ENCODE results near the gene WDR86.

WDR86 gene

GRCh38 chr7:151405588-151405987 lies 4.2 kb downstream of the WDR86 start:
- H3K9ac ChIP-seq, result no peak overlapping the region
- H3K27ac ChIP-seq, result peak overlapping the region; percentile 99
- no peaks in the 10 kb centered on the region for H3K36me3 ChIP-seq (ENCODE audit: control insufficient read depth, insufficient read depth, low read length)
- no peak overlapping the region for H3K4me2 ChIP-seq (ENCODE audit: low read length)
- no peak overlapping the region for H3K4me3 ChIP-seq (ENCODE audit: low read depth, low read length)
- no peaks in the 10 kb centered on the region for H3K27me3 ChIP-seq (ENCODE audit: control insufficient read depth, insufficient read depth, low read length)
- H3K4me1 ChIP-seq, result peaks cover 72% of the 10 kb centered on the region
- H3K79me2 ChIP-seq, result no peaks in the 10 kb centered on the region
- TF ChIP-seq CTCF (IDR thresholded peaks at IDR 0.05), result no peak
- no peak overlapping the region for H2AFZ ChIP-seq
- no peaks in the 10 kb centered on the region for H3K9me3 ChIP-seq (ENCODE audit: control insufficient read depth, low read length)

- Histone ChIP-seq H3K4me1 (peaks cover 77% of the 10 kb centered on the region), H3K9ac (peak overlapping the region; percentile 31), H3K27me3 (ENCODE audit: control insufficient read depth, insufficient read depth, low read length) (no peaks in the 10 kb centered on the region), H3K4me2 (ENCODE audit: low read length) (peak overlapping the region; percentile 68), H3K79me2 (no peaks in the 10 kb centered on the region), H3K9me3 (ENCODE audit: control insufficient read depth, low read length) (no peaks in the 10 kb centered on the region), H3K27ac (peak overlapping the region; percentile 99), H2AFZ (peak overlapping the region; percentile 41), H3K4me3 (ENCODE audit: low read depth, low read length) (peak overlapping the region; percentile 39), H3K36me3 (ENCODE audit: control insufficient read depth, insufficient read depth, low read length) (no peaks in the 10 kb centered on the region)
- TF ChIP-seq CTCF (IDR thresholded peaks at IDR 0.05), result no peak
Measured at GRCh38 chr7:151405056-151405455, 4.8 kb downstream of the WDR86 start.

GRCh38 chr7:151404216-151405011 lies 5.4 kb downstream of the WDR86 start:
- Histone ChIP-seq H3K27me3 (ENCODE audit: control insufficient read depth, insufficient read depth, low read length) (no peaks in the 10 kb centered on the region), H3K27ac (peak overlapping the region; percentile 99), H3K4me1 (peaks cover 83% of the 10 kb centered on the region), H3K36me3 (ENCODE audit: control insufficient read depth, insufficient read depth, low read length) (no peaks in the 10 kb centered on the region), H3K4me3 (ENCODE audit: low read depth, low read length) (peak overlapping the region; percentile 39), H2AFZ (peak overlapping the region; percentile 41), H3K4me2 (ENCODE audit: low read length) (peak overlapping the region; percentile 68), H3K9me3 (ENCODE audit: control insufficient read depth, low read length) (no peaks in the 10 kb centered on the region), H3K9ac (peak overlapping the region; percentile 31), H3K79me2 (peaks cover 2% of the 10 kb centered on the region)
- TF ChIP-seq CTCF (IDR thresholded peaks at IDR 0.05), result no peak

- no peak overlapping the region for H3K9ac ChIP-seq
- H3K9me3 ChIP-seq (ENCODE audit: control insufficient read depth, low read length), result no peaks in the 10 kb centered on the region
- no peaks in the 10 kb centered on the region for H3K36me3 ChIP-seq (ENCODE audit: control insufficient read depth, insufficient read depth, low read length)
- H3K4me3 ChIP-seq (ENCODE audit: low read depth, low read length), result no peak overlapping the region
- H3K27me3 ChIP-seq (ENCODE audit: control insufficient read depth, insufficient read depth, low read length), result no peaks in the 10 kb centered on the region
- H3K79me2 ChIP-seq, result peaks cover 7% of the 10 kb centered on the region
- H3K4me1 ChIP-seq, result peaks cover 83% of the 10 kb centered on the region
- H3K27ac ChIP-seq, result peak overlapping the region; percentile 99
- peak; percentile 14 for TF ChIP-seq CTCF (IDR thresholded peaks at IDR 0.05)
- peak overlapping the region; percentile 68 for H3K4me2 ChIP-seq (ENCODE audit: low read length)
- H2AFZ ChIP-seq, result peak overlapping the region; percentile 67
Measured at GRCh38 chr7:151403764-151404163, 6.1 kb downstream of the WDR86 start.

Measured in parathyroid adenoma (tissue), 2 donors.